Measurements from ENCODE around the gene PIK3R5. TPM values are rescaled to one million over a fixed set of nuclear protein-coding genes. Genes with fewer than 3 reads are reported as not detected.

The PIK3R5 gene, protein sequence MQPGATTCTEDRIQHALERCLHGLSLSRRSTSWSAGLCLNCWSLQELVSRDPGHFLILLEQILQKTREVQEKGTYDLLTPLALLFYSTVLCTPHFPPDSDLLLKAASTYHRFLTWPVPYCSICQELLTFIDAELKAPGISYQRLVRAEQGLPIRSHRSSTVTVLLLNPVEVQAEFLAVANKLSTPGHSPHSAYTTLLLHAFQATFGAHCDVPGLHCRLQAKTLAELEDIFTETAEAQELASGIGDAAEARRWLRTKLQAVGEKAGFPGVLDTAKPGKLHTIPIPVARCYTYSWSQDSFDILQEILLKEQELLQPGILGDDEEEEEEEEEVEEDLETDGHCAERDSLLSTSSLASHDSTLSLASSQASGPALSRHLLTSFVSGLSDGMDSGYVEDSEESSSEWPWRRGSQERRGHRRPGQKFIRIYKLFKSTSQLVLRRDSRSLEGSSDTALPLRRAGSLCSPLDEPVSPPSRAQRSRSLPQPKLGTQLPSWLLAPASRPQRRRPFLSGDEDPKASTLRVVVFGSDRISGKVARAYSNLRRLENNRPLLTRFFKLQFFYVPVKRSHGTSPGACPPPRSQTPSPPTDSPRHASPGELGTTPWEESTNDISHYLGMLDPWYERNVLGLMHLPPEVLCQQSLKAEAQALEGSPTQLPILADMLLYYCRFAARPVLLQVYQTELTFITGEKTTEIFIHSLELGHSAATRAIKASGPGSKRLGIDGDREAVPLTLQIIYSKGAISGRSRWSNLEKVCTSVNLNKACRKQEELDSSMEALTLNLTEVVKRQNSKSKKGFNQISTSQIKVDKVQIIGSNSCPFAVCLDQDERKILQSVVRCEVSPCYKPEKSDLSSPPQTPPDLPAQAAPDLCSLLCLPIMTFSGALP
- 0.90 and 0.99 TPM in 2 replicates for total RNA-seq (ENCODE audit: low replicate concordance)

DNA sequence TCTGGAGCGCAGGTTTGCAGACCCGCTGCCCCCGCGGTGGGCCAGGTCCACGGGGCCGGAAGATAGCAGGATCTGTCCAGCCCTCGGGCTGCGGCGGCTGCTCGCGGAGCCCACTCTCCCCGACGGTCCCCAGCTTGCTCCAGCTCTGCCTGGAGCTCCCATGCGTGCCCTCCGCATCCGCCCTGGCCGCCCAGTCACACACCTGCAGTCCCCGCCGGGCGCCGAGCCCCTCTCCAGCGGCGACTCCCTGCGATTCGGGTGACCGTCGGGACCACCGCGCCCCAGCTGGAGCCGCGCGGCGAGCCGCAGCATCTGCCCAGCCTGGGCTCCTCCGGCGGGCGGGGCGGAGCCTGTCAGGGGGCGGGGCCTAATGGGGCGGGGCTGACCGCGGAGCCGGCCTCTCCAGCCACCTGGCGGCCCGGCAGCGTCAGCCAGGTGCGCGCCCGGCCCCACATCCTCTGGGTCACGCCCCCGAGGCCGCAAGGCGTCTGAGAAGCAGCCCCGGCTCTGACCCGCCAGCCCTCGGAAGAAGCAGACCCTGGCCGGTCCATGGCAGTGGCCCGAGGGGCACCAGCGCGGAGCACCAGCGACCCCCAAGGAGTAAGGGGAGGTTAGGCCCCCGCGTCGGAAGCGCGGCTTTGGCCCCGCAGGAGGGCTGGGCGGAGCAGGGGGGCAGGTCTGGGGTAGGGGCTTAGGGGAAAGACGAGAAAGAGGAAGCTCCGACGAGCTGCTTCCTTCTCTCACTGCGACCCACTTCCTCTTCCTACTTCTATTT lies at the start of gene PIK3R5:
PIK3R5 (minus strand) TSS at position 314 of the 775 bp plus-strand sequence. CDS start 54,213 bp downstream, outside the sequence.
- Mint-ChIP-seq H3K9me3 (peaks cover 5% of the 10 kb centered on the region), H3K27ac (no peak within 1 kb of the TSS), H3K27me3 (ENCODE audit: insufficient read depth, low read depth) (peaks cover 24% of the 10 kb centered on the region), H3K4me1 (peaks cover 6% of the 10 kb centered on the region), H3K4me3 (peak within 1 kb of the TSS; percentile 51), H3K36me3 (no peaks in the 10 kb centered on the region)
- peak within 1 kb of the TSS; percentile 54 for H3K4me3 ChIP-seq
- peak within 1 kb of the TSS; percentile 75 for H3K4me2 ChIP-seq
- H2AFZ ChIP-seq (replicated peaks), result peak within 1 kb of the TSS; percentile 89
- H3K36me3 ChIP-seq, result no peaks in the 10 kb centered on the region
- peaks cover 3% of the 10 kb centered on the region for H3K9me3 ChIP-seq (ENCODE audit: low read depth)
- peaks cover 6% of the 10 kb centered on the region for H4K20me1 ChIP-seq (ENCODE audit: low read depth)
- TF ChIP-seq EZH2 (IDR thresholded peaks at IDR 0.05) (peak; percentile 60), EZH2phosphoT487 (IDR thresholded peaks at IDR 0.05) (no peak), CTCF (IDR thresholded peaks at IDR 0.05) (peak; percentile 30)
- peaks cover 21% of the 10 kb centered on the region for H3F3A ChIP-seq (ENCODE audit: low read depth)
- H3K9ac ChIP-seq, result no peak within 1 kb of the TSS
- no peak within 1 kb of the TSS for H3K27ac ChIP-seq
- DNase-seq (ENCODE audit: low spot score), result peak; percentile 82
- H3K4me1 ChIP-seq, result peaks cover 21% of the 10 kb centered on the region
- no peaks in the 10 kb centered on the region for H3K79me2 ChIP-seq (ENCODE audit: low read depth)
- peaks cover 47% of the 10 kb centered on the region for H3K27me3 ChIP-seq

DNA sequence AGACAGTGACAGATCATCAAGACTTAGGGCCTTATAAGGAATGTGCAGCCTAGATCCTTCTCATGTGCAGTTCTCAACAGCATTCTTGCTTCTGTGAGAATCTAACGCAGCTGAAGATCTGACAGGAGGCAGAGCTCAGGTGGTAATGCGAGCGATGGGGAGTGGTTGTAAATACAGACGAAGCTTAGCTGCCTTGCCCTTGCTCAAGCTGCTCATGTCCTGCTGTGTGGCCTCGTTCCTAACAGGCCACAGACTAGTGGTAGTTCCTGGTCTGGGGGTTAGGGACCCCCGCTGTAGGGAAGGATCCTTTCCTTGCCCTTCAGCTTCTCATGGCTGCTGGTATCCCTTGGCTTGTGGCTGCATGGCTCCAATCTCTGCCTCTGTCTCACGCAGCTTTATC lies 45.5 kb upstream of the PIK3R5 start:
- H3K79me2 ChIP-seq (ENCODE audit: low read depth), result no peaks in the 10 kb centered on the region
- peaks cover 7% of the 10 kb centered on the region for H3K4me1 ChIP-seq
- H3K9ac ChIP-seq, result no peak overlapping the region
- no peaks in the 10 kb centered on the region for H3K36me3 ChIP-seq
- Mint-ChIP-seq H3K4me1 (no peaks in the 10 kb centered on the region), H3K27me3 (ENCODE audit: insufficient read depth, low read depth) (peaks cover 20% of the 10 kb centered on the region), H3K27ac (no peak overlapping the region), H3K9me3 (peaks cover 8% of the 10 kb centered on the region), H3K4me3 (no peak overlapping the region), H3K36me3 (no peaks in the 10 kb centered on the region)
- no peak overlapping the region for H2AFZ ChIP-seq (replicated peaks)
- H3K27me3 ChIP-seq, result peaks cover 61% of the 10 kb centered on the region
- no peak for TF ChIP-seq EZH2phosphoT487 (IDR thresholded peaks at IDR 0.05)
- no peak for TF ChIP-seq EZH2 (IDR thresholded peaks at IDR 0.05)
- no peak for TF ChIP-seq CTCF (IDR thresholded peaks at IDR 0.05)
- H3K4me3 ChIP-seq, result no peak overlapping the region
- H3F3A ChIP-seq (ENCODE audit: low read depth), result no peaks in the 10 kb centered on the region
- H4K20me1 ChIP-seq (ENCODE audit: low read depth), result peaks cover 4% of the 10 kb centered on the region
- H3K27ac ChIP-seq, result no peak overlapping the region
- no peak for DNase-seq (ENCODE audit: low spot score)
- no peak overlapping the region for H3K4me2 ChIP-seq
- H3K9me3 ChIP-seq (ENCODE audit: low read depth), result no peaks in the 10 kb centered on the region

DNA sequence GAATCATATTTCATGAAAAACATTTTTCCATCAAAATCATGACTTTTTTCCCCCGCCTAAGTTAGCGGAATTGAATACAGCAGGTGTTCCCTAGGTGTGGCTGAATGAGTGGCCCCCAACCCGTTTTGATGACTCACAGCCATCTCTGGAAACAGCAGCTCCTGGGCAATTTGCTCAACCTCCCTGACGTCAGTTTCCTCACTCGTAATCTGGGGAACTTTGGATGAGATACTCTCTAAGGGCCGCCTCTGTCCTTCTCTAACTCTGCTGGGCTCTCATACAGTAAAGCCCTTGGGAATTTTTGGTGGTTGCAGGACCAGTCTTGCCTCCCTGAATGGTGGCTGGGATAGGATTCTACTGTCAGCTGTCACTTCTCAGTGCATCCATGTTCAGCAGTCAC lies 44.2 kb upstream of the PIK3R5 start:
- H3K4me1 Mint-ChIP-seq, result peaks cover 4% of the 10 kb centered on the region
- H3K79me2 ChIP-seq (ENCODE audit: low read depth), result no peaks in the 10 kb centered on the region
- peaks cover 10% of the 10 kb centered on the region for H4K20me1 ChIP-seq (ENCODE audit: low read depth)
- H3K27me3 ChIP-seq, result peaks cover 71% of the 10 kb centered on the region
- peaks cover 10% of the 10 kb centered on the region for H3K4me1 ChIP-seq
- TF ChIP-seq CTCF (IDR thresholded peaks at IDR 0.05) (no peak), EZH2phosphoT487 (IDR thresholded peaks at IDR 0.05) (no peak), EZH2 (IDR thresholded peaks at IDR 0.05) (no peak)
- H3K36me3 Mint-ChIP-seq, result no peaks in the 10 kb centered on the region
- H3K9ac ChIP-seq, result no peak overlapping the region
- H3K4me3 ChIP-seq, result no peak overlapping the region
- H3K4me3 Mint-ChIP-seq, result no peak overlapping the region
- no peak overlapping the region for H3K27ac Mint-ChIP-seq
- no peak overlapping the region for H3K27ac ChIP-seq
- peaks cover 31% of the 10 kb centered on the region for H3K27me3 Mint-ChIP-seq (ENCODE audit: insufficient read depth, low read depth)
- no peak for DNase-seq (ENCODE audit: low spot score)
- no peak overlapping the region for H2AFZ ChIP-seq (replicated peaks)
- no peaks in the 10 kb centered on the region for H3K36me3 ChIP-seq
- no peak overlapping the region for H3K4me2 ChIP-seq
- peaks cover 5% of the 10 kb centered on the region for H3F3A ChIP-seq (ENCODE audit: low read depth)
- H3K9me3 Mint-ChIP-seq, result peaks cover 8% of the 10 kb centered on the region
- H3K9me3 ChIP-seq (ENCODE audit: low read depth), result no peaks in the 10 kb centered on the region
